ENCODE data around the gene PANK1. TPM values are rescaled to one million over a fixed set of nuclear protein-coding genes. Genes with fewer than 3 reads are reported as not detected.

PANK1 gene
- total RNA-seq, 4 donors from 2014 or later, result 7.3 to 16.3 (median 9.0) TPM

GRCh38 chr10:89651916-89652573 lies 7.0 kb upstream of the PANK1 start:
- no peaks in the 10 kb centered on the region for H3K36me3 ChIP-seq
- TF ChIP-seq CTCF (IDR thresholded peaks at IDR 0.05 in 4 of 5, conservative IDR thresholded peaks at IDR 0.05 in 1 of 5), result no peak
- no peak for TF ChIP-seq POLR2A (IDR thresholded peaks at IDR 0.05)
- intact Hi-C loops (cut with DNase I; ENCODE audit: low total_unique reads) (no loop called here), in situ Hi-C loops (cut with MboI; ENCODE audit: low sequenced_read_pairs in 4 of 4) (no loop called here)
- ATAC-seq (no peak), DNase-seq (no peak)
- no peaks in the 10 kb centered on the region for H3K27me3 ChIP-seq
- H3K27ac ChIP-seq, result no peak overlapping the region
- H3K9me3 ChIP-seq, result no peaks in the 10 kb centered on the region
- H3K4me3 ChIP-seq, result no peak overlapping the region
- peaks cover 9 to 15% of the 10 kb centered on the region in 2 donors for H3K4me1 ChIP-seq

GRCh38 chr10:89651205-89651915 lies 6.3 kb upstream of the PANK1 start:
- TF ChIP-seq CTCF (IDR thresholded peaks at IDR 0.05 in 4 of 5, conservative IDR thresholded peaks at IDR 0.05 in 1 of 5) (no peak), POLR2A (IDR thresholded peaks at IDR 0.05) (no peak)
- in situ Hi-C loops (cut with MboI; ENCODE audit: low sequenced_read_pairs in 4 of 4) (no loop called here), intact Hi-C loops (cut with DNase I; ENCODE audit: low total_unique reads) (no loop called here)
- DNase-seq, result no peak
- Histone ChIP-seq H3K4me3 (no peak overlapping the region), H3K4me1 (peaks cover 13 to 21% of the 10 kb centered on the region in 2 donors), H3K36me3 (no peaks in the 10 kb centered on the region), H3K27me3 (no peaks in the 10 kb centered on the region), H3K27ac (no peak overlapping the region), H3K9me3 (no peaks in the 10 kb centered on the region)
- no peak for ATAC-seq

GRCh38 chr10:89649051-89649450 lies 4.0 kb upstream of the PANK1 start:
- no peak overlapping the region for H3K4me3 ChIP-seq
- H3K27ac ChIP-seq, result peak overlapping the region; percentile 93 to 98 (median 96)
- DNase-seq (no peak), ATAC-seq (no peak)
- intact Hi-C loops (cut with DNase I; ENCODE audit: low total_unique reads), result loop anchor here (5.0 to 10.0 kb wide), 3 partner anchors 352 to 1983 kb away; partner anchors contain the start of gene PPP1R3C
- no peak for TF ChIP-seq CTCF (IDR thresholded peaks at IDR 0.05 in 4 of 5, conservative IDR thresholded peaks at IDR 0.05 in 1 of 5)
- no peak for TF ChIP-seq POLR2A (IDR thresholded peaks at IDR 0.05)
- H3K27me3 ChIP-seq, result no peaks in the 10 kb centered on the region
- H3K4me1 ChIP-seq, result peaks cover 21 to 31% of the 10 kb centered on the region in 2 donors
- no peaks in the 10 kb centered on the region for H3K36me3 ChIP-seq
- in situ Hi-C loops (cut with MboI; ENCODE audit: low sequenced_read_pairs in 4 of 4), result loop anchor here in 1 of 4 donors (10.0 kb wide), 1 partner anchor 56 kb away; the partner anchor contains the start of gene KIF20B
- no peaks in the 10 kb centered on the region for H3K9me3 ChIP-seq

- Histone ChIP-seq H3K4me3 (no peak overlapping the region), H3K27ac (peak overlapping the region; percentile 93 to 98 (median 96)), H3K4me1 (peaks cover 21 to 31% of the 10 kb centered on the region in 2 donors), H3K36me3 (no peaks in the 10 kb centered on the region), H3K9me3 (no peaks in the 10 kb centered on the region), H3K27me3 (no peaks in the 10 kb centered on the region)
- ATAC-seq, result peak; percentile 54 to 63
- TF ChIP-seq POLR2A (IDR thresholded peaks at IDR 0.05), result no peak
- TF ChIP-seq CTCF (IDR thresholded peaks at IDR 0.05 in 4 of 5, conservative IDR thresholded peaks at IDR 0.05 in 1 of 5), result no peak
- intact Hi-C loops (cut with DNase I; ENCODE audit: low total_unique reads) (loop anchor here (1.0 to 10.0 kb wide), 4 partner anchors 57 to 1984 kb away; partner anchors contain the start of gene PPP1R3C), in situ Hi-C loops (cut with MboI; ENCODE audit: low sequenced_read_pairs in 4 of 4) (loop anchor here in 1 of 4 donors (10.0 kb wide), 1 partner anchor 57 kb away; the partner anchor contains the start of gene KIF20B)
- DNase-seq, result peak; percentile 85 to 93
These were observed 3.0 kb upstream of the PANK1 start for GRCh38 chr10:89648074-89648473.

Data from gastrocnemius medialis (tissue), 4 donors.